OCI-LY1 (cell line): Measurements from ENCODE around the gene BCR.

ENCODE experiments used
- EZH2 ChIP-seq: fragments of 200-600 bp; sonication (generic), shearing (Covaris generic); IDR thresholded peaks from 2 replicates; pipeline ENCODE4 v1.8.0; 2017; ENCODE audit warnings: borderline replicate concordance, mixed run types, mild to moderate bottlenecking, antibody characterized with exemption, low read length, moderate library complexity, mixed read lengths
- TF ChIP-seq, protein P1 (sequence below): fragments of 200-600 bp; sonication (generic), shearing (Covaris generic); IDR thresholded peaks from 2 replicates; pipeline ENCODE4 v1.5.1; 2017; ENCODE audit warnings: mild to moderate bottlenecking, antibody characterized with exemption, low read length, moderate library complexity, mixed read lengths

DNA sequence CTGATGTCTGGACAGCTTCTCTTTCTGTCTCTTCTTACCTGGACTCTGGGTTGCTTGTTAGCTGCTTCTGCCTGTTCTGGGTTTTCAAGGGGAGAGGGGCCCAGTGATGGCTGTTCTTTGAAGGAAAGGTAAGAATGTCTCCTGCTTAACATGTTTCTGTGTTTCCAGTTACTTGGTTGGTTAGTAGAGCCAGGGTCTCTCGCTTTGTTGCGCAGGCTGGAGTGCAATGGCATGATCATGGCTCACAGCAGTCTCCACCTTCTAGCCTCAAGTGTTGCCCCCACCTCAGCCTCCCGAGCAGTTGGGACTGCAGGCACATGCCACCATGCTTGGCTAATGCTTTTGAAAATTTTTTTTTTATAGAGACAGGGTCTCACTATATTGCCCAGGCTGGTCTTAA lies 126.6 kb downstream of the BCR start:
- TF ChIP-seq, protein P1, sequence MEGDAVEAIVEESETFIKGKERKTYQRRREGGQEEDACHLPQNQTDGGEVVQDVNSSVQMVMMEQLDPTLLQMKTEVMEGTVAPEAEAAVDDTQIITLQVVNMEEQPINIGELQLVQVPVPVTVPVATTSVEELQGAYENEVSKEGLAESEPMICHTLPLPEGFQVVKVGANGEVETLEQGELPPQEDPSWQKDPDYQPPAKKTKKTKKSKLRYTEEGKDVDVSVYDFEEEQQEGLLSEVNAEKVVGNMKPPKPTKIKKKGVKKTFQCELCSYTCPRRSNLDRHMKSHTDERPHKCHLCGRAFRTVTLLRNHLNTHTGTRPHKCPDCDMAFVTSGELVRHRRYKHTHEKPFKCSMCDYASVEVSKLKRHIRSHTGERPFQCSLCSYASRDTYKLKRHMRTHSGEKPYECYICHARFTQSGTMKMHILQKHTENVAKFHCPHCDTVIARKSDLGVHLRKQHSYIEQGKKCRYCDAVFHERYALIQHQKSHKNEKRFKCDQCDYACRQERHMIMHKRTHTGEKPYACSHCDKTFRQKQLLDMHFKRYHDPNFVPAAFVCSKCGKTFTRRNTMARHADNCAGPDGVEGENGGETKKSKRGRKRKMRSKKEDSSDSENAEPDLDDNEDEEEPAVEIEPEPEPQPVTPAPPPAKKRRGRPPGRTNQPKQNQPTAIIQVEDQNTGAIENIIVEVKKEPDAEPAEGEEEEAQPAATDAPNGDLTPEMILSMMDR = no peak
- TF ChIP-seq EZH2 = no peak
